ENCODE data around the gene LAIR2. TPM values are rescaled to one million over a fixed set of nuclear protein-coding genes. Genes with fewer than 3 reads are reported as not detected.

Gene LAIR2
- total RNA-seq, 1 experiment from 2014 or later = not detected

- BruUV-seq (replicated peaks) = no TSS peak
- H3K27ac ChIP-seq (ENCODE audit: low read depth, low read length) = no peak overlapping the region
- ATAC-seq = peak; percentile 64
- no peak for DNase-seq (ENCODE audit: low read depth, low spot score)
- no peaks in the 10 kb centered on the region for H4K20me1 ChIP-seq (ENCODE audit: insufficient read depth)
- H3K9me2 ChIP-seq (ENCODE audit: insufficient read depth) = no peaks in the 10 kb centered on the region
- no peaks in the 10 kb centered on the region for H3K36me3 ChIP-seq (ENCODE audit: control insufficient read depth in 1 of 2, insufficient read depth in 2 of 2, low read length in 2 of 2)
- H3K79me2 ChIP-seq (ENCODE audit: insufficient read depth, low read length) = no peaks in the 10 kb centered on the region
- no peak overlapping the region for H3K4me3 ChIP-seq (replicated peaks in 1 of 2; ENCODE audit: low read depth in 1 of 2, low read length in 2 of 2)
- H2AFZ ChIP-seq (ENCODE audit: low read depth, low read length, poor library complexity, severe bottlenecking) = peak overlapping the region; percentile 41
- no peak overlapping the region for H3K4me2 ChIP-seq (ENCODE audit: low read length)
- intact Hi-C loops (cut with micrococcal nuclease) = no loop called here
- POLR2A ChIA-PET = interaction anchor here (0.6 kb wide), 1 partner anchor 40 kb away, joined by 3 read pairs; no protein-coding TSS in a partner anchor
- CTCF ChIA-PET = interaction anchor here (0.9 to 2.0 kb wide), 6 partner anchors 10 to 196 kb away, joined by 3 to 9 read pairs (median 4); partner anchors contain the start of gene LENG9
- no peak for TF ChIP-seq TCF7L2 (IDR thresholded peaks at IDR 0.05; ENCODE audit: borderline replicate concordance, extremely low read depth, insufficient read depth, insufficient read length)
- peak in 2 of 3 experiments; percentile 18 to 24; a peak in 1 of 6 replicates for TF ChIP-seq CTCF (IDR thresholded peaks at IDR 0.05 in 2 of 3, conservative IDR thresholded peaks at IDR 0.05 in 1 of 3; ENCODE audit: borderline replicate concordance in 1 of 3, insufficient read depth in 1 of 3, low read depth in 2 of 3, low read length in 2 of 3)
- H3K9ac ChIP-seq (ENCODE audit: low read length) = no peak overlapping the region
- peaks cover 6 to 9% of the 10 kb centered on the region in 2 experiments; a peak in 3 of 4 replicates for H3K4me1 ChIP-seq (ENCODE audit: control insufficient read depth in 1 of 2, insufficient read depth in 2 of 2, low read length in 2 of 2)
- RAD21 ChIA-PET (ENCODE audit: low non-redundant PET in 1 of 2, low total read pairs in 2 of 2, uncharacterized antibody in 2 of 2, unreplicated experiment in 2 of 2) = interaction anchor here in 1 of 2 experiments (0.8 kb wide), 1 partner anchor 200 kb away, joined by 3 read pairs; no protein-coding TSS in a partner anchor
- H3K27me3 ChIP-seq (ENCODE audit: insufficient read depth, low read length) = no peaks in the 10 kb centered on the region
- H3K9me3 ChIP-seq (ENCODE audit: control insufficient read depth in 1 of 2, insufficient read depth in 1 of 2, low read depth in 1 of 2, low read length in 2 of 2) = no peaks in the 10 kb centered on the region
Observed at GRCh38 chr19:54477650-54478049, 25.0 kb upstream of the LAIR2 start.

- DNase-seq (ENCODE audit: low read depth, low spot score) (peak; percentile 53), ATAC-seq (peak; percentile 68)
- CTCF ChIA-PET = interaction anchor here (0.7 to 2.0 kb wide), 4 partner anchors 13 to 672 kb away, joined by 4 to 9 read pairs (median 4); partner anchors contain the start of gene LENG9
- no peaks in the 10 kb centered on the region for H3K9me3 ChIP-seq (ENCODE audit: control insufficient read depth in 1 of 2, insufficient read depth in 1 of 2, low read depth in 1 of 2, low read length in 2 of 2)
- no peak overlapping the region for H3K4me3 ChIP-seq (replicated peaks in 1 of 2; ENCODE audit: low read depth in 1 of 2, low read length in 2 of 2)
- intact Hi-C loops (cut with micrococcal nuclease) = no loop called here
- no peaks in the 10 kb centered on the region for H4K20me1 ChIP-seq (ENCODE audit: insufficient read depth)
- no peak overlapping the region for H2AFZ ChIP-seq (ENCODE audit: low read depth, low read length, poor library complexity, severe bottlenecking)
- BruUV-seq (replicated peaks) = no TSS peak
- no peaks in the 10 kb centered on the region for H3K27me3 ChIP-seq (ENCODE audit: insufficient read depth, low read length)
- H3K9me2 ChIP-seq (ENCODE audit: insufficient read depth) = no peaks in the 10 kb centered on the region
- no peaks in the 10 kb centered on the region for H3K4me1 ChIP-seq (ENCODE audit: control insufficient read depth in 1 of 2, insufficient read depth in 2 of 2, low read length in 2 of 2)
- H3K79me2 ChIP-seq (ENCODE audit: insufficient read depth, low read length) = no peaks in the 10 kb centered on the region
- no peak overlapping the region for H3K9ac ChIP-seq (ENCODE audit: low read length)
- no peak overlapping the region for H3K4me2 ChIP-seq (ENCODE audit: low read length)
- RAD21 ChIA-PET (ENCODE audit: low non-redundant PET in 1 of 2, low total read pairs in 2 of 2, uncharacterized antibody in 2 of 2, unreplicated experiment in 2 of 2) = no interaction called here
- POLR2A ChIA-PET = no interaction called here
- TF ChIP-seq JUND (IDR thresholded peaks at IDR 0.05) = no peak
- TF ChIP-seq CTCF (IDR thresholded peaks at IDR 0.05 in 2 of 3, conservative IDR thresholded peaks at IDR 0.05 in 1 of 3; ENCODE audit: borderline replicate concordance in 1 of 3, insufficient read depth in 1 of 3, low read depth in 2 of 3, low read length in 2 of 3) = peak; percentile 32 to 71 (median 66); a peak in 5 of 6 replicates
- TF ChIP-seq RAD21 (IDR thresholded peaks at IDR 0.05; ENCODE audit: low read depth) = peak; percentile 67
- H3K36me3 ChIP-seq (ENCODE audit: control insufficient read depth in 1 of 2, insufficient read depth in 2 of 2, low read length in 2 of 2) = no peaks in the 10 kb centered on the region
- no peak overlapping the region for H3K27ac ChIP-seq (ENCODE audit: low read depth, low read length)
Observed at GRCh38 chr19:54478677-54479266, 23.9 kb upstream of the LAIR2 start.

All from HCT116 (cell line).